ENCODE measurements around the gene NDUFB1. TPM values are rescaled to one million over a fixed set of nuclear protein-coding genes. Genes with fewer than 3 reads are reported as not detected.
A peak's percentile ranks its signal among the peaks of the same experiment; 100 is the strongest.

NDUFB1 gene
- total RNA-seq, 1 donor from 2014 or later = 625 TPM

GRCh38 chr14:92103363-92103989 lies 18.0 kb downstream of the NDUFB1 start:
- H3K4me3 ChIP-seq = no peak overlapping the region
- DNase-seq = no peak
- no peak overlapping the region for H3K27ac ChIP-seq (replicated peaks)
- no peaks in the 10 kb centered on the region for H3K27me3 ChIP-seq (ENCODE audit: low read depth)
- no peaks in the 10 kb centered on the region for H3K9me3 ChIP-seq (replicated peaks)
- H3K4me1 ChIP-seq = peaks cover 63% of the 10 kb centered on the region
- intact Hi-C loops (cut with micrococcal nuclease) = no loop called here
- no peaks in the 10 kb centered on the region for H3K36me3 ChIP-seq
- no peak for TF ChIP-seq CTCF (IDR thresholded peaks at IDR 0.05; ENCODE audit: borderline replicate concordance)

GRCh38 chr14:92099802-92100201 lies 21.7 kb downstream of the NDUFB1 start:
- no peak for DNase-seq
- intact Hi-C loops (cut with micrococcal nuclease) = no loop called here
- H3K27ac ChIP-seq (replicated peaks) = no peak overlapping the region
- no peak for TF ChIP-seq CTCF (IDR thresholded peaks at IDR 0.05; ENCODE audit: borderline replicate concordance)
- no peaks in the 10 kb centered on the region for H3K9me3 ChIP-seq (replicated peaks)
- no peak overlapping the region for H3K4me3 ChIP-seq
- no peaks in the 10 kb centered on the region for H3K27me3 ChIP-seq (ENCODE audit: low read depth)
- peaks cover 16% of the 10 kb centered on the region for H3K36me3 ChIP-seq
- H3K4me1 ChIP-seq = peaks cover 39% of the 10 kb centered on the region

- Histone ChIP-seq H3K9me3 (replicated peaks) (no peaks in the 10 kb centered on the region), H3K4me1 (no peaks in the 10 kb centered on the region), H3K36me3 (peaks cover 67% of the 10 kb centered on the region), H3K4me3 (no peak overlapping the region), H3K27ac (replicated peaks) (no peak overlapping the region), H3K27me3 (ENCODE audit: low read depth) (no peaks in the 10 kb centered on the region)
- intact Hi-C loops (cut with micrococcal nuclease) = no loop called here
- DNase-seq = no peak
- TF ChIP-seq CTCF (IDR thresholded peaks at IDR 0.05; ENCODE audit: borderline replicate concordance) = peak; percentile 29
These were observed 28.2 kb downstream of the NDUFB1 start for GRCh38 chr14:92093320-92093719.

- TF ChIP-seq CTCF (IDR thresholded peaks at IDR 0.05; ENCODE audit: borderline replicate concordance) = no peak
- no peak for DNase-seq
- Histone ChIP-seq H3K27me3 (ENCODE audit: low read depth) (no peaks in the 10 kb centered on the region), H3K4me3 (no peak overlapping the region), H3K27ac (replicated peaks) (no peak overlapping the region), H3K9me3 (replicated peaks) (no peaks in the 10 kb centered on the region), H3K4me1 (no peaks in the 10 kb centered on the region), H3K36me3 (peaks cover 86% of the 10 kb centered on the region)
- intact Hi-C loops (cut with micrococcal nuclease) = no loop called here
These were observed 33.0 kb downstream of the NDUFB1 start for GRCh38 chr14:92088494-92088893.

GRCh38 chr14:92074555-92074954 lies 47.0 kb downstream of the NDUFB1 start:
- Histone ChIP-seq H3K4me3 (no peak overlapping the region), H3K27ac (replicated peaks) (no peak overlapping the region), H3K27me3 (ENCODE audit: low read depth) (no peaks in the 10 kb centered on the region), H3K4me1 (no peaks in the 10 kb centered on the region), H3K36me3 (peaks cover 86% of the 10 kb centered on the region), H3K9me3 (replicated peaks) (no peaks in the 10 kb centered on the region)
- DNase-seq = no peak
- intact Hi-C loops (cut with micrococcal nuclease) = no loop called here
- no peak for TF ChIP-seq CTCF (IDR thresholded peaks at IDR 0.05; ENCODE audit: borderline replicate concordance)

Other genes with a start within 250 kb of the NDUFB1 start
- 62.5 TPM for gene FBLN5, start 174.0 kb downstream of the NDUFB1 start, total RNA-seq
- 49.7 TPM for gene TRIP11, start 81.6 kb downstream of the NDUFB1 start, total RNA-seq
- gene ATXN3, start 15.1 kb downstream of the NDUFB1 start, total RNA-seq = 15.7 TPM
- gene CPSF2, start 263 bp upstream of the NDUFB1 start, total RNA-seq = 41.4 TPM
- 0.36 TPM for gene SLC24A4, start 201.5 kb upstream of the NDUFB1 start, total RNA-seq

Data from left ventricle myocardium inferior (tissue), 1 donor.